ENCODE data around the gene ABCG1.
"Not testable (repeated sequence)": the region's sequence is repeated elsewhere in the genome, so short reads cannot be mapped to it uniquely, and the experiment has no call there.

Gene ABCG1

GRCh38 chr21:42276526-42277154 is 57.7 kb downstream of the ABCG1 start:
- DNase-seq = no peak

GRCh38 chr21:42277593-42277992 is 58.7 kb downstream of the ABCG1 start:
- no peak for DNase-seq

DNA sequence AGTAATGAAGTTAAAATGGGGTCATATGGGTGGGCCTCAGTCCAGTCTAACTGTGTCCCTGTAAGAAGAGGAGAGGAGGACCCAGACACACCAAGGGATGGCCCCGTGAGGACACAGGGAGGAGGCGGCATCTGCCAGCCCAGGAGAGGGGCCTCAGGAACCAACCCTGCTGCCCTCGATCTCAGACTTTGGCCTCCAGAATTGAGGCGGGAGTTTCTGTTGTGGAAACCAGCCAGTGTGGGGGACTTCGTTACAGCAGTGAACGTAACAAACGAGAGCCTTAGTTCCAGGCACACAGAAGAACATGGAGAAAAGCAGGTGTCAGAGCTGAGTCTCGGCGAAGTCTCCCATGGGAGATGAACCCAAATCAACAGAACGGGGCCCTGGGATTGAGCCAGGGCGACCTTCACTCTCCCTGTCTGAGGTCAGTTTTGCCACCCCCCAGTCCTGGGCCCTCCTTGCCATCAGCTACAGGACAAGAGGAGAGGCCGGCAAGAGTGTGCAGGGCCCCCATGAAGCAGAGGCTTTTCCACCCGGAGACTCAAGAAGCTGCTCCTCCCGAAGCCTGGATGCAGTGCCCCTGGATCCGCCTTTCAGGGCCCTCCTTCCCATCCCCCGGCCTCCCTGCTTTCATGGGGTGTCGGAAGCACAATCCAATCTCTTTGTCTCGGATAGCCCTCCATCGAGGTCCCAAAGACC is 59.7 kb downstream of the ABCG1 start:
- DNase-seq = no peak

DNA sequence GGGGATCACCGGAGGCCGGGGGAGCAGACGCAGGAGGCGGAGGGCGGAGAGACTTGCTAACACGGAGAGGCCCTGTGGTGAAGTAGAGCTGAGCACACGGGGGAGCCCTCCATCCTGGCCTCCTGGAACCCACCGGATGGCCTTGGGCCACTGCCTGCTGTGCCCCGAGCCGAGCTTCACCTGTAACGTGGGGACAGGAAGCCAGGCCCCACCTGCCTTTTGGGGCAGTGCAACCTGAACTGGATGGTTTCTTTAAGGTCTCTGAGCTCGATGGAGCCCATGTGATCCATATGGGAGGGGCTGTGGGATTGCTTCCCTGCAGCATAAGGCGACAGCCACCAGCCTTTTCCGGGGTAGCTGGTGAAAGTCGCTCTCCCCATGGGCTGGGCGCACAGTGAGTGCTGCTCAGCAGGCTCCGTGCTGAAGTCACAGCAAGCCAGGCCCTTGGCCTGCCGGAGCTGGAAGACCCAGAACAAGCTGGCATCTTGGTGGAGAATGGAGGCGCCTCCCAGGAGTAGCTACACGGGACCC is 60.5 kb downstream of the ABCG1 start:
- no peak for DNase-seq

GRCh38 chr21:42279888-42280287 is 60.9 kb downstream of the ABCG1 start:
- DNase-seq = no peak

- no peak for DNase-seq
Measured at GRCh38 chr21:42280356-42281180, 61.6 kb downstream of the ABCG1 start.

- DNase-seq = no peak
Measured at GRCh38 chr21:42281181-42281680, 62.3 kb downstream of the ABCG1 start.

GRCh38 chr21:42282021-42282420 is 63.1 kb downstream of the ABCG1 start:
- no peak for DNase-seq

GRCh38 chr21:42282715-42283114 is 63.8 kb downstream of the ABCG1 start:
- no peak for DNase-seq

DNA sequence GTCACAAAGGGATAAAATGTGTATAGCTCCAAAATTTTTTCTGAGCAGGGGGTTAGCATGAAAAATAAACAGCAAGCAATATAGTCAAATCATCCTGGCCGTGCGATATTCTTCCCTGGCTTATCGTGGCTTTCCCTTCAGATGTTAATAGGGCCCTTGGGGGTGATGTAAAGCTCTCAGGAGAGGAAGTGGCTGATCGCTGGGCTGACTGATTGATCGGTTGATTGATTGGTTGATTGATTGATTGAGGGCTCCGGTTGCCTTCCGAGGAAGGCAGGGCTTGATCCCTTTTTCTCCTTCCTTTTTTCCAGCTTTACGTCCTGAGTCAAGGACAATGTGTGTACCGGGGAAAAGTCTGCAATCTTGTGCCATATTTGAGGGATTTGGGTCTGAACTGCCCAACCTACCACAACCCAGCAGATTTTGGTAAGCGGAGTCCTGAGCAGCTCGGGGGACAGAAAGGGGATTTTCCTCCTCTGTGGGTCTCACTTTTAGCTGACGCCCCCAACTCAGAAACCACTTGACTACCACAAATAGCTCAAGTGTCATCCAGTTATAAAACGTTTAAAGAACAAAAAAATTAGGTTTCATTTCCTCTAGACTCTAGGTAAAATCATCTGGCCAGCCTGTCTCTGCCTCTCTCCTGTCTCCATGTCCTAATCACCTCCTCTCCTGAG is 66.8 kb downstream of the ABCG1 start:
- DNase-seq = no peak

DNA sequence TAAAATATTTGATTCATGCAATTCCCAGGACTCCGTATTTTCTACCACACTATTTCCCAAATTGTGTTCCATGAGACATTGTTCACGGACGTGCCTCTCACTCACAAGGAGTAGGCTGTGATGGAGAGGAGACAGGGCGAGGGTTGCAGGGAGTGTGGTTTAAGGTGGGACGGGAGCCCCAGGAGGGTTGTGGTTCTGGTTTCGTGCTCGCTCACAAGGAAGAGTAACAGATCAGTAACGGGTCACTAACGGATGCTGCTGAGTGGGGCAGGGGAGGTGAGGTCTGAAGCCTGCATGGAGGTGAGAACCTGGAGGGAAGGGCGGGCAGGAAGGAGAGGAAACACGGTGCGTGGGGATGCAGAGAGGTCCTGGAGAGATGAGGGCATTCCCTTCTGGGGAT is 67.5 kb downstream of the ABCG1 start:
- DNase-seq = no peak

DNA sequence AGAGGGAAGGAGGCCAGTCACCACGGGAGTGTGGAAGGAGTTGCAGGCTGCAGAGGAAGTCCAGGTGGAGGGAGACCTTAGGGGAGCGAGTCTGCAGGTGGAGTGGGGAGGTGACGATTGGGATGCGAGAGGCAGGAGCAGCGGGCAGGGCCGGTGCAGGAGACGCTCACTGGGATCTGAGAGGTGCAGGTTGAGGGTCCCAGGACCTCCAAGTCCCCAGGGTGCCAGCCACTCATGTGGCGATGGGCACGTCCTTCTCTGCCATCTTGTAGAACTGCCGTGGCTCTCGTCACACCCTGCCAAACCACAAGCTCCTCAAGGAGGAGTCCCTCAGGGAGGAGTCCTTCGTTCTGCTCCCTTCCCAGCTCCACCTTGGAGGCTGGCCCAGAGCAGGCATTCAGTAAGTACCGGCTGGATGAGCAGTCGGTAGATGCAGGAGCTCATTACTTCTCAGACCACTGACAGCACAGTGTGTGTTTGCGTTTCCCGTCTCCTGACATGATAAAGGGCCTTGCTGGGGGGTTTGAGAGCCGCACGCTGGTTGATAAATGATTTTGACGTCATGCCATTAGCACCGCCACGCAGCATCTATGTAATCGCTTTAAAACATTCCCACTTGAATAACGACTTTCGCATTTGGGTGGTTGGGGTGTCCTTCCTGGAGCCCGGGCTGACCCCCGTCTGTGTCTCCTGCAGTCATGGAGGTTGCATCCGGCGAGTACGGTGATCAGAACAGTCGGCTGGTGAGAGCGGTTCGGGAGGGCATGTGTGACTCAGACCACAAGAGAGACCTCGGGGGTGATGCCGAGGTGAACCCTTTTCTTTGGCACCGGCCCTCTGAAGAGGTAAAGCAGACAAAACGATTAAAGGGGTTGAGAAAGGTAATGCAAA is 68.5 kb downstream of the ABCG1 start:
- DNase-seq = no peak

DNA sequence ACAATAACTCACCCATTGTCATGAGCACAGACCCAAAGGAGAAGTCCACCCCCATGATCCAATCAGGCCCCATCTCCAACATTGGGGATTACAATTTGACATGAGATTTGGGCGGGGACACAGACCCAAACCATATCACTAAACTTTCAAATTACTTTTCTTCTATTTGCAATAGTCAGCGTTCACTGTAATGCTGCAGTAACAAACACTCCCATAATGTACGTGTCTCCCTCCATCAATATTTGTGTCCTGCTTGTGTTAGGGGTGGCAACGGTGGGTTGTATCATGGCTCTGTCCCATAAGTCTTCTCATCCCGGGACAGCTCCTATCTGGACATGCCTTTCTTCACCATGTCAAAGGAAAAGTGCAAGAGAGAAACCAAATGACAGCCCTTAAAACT is 70.0 kb downstream of the ABCG1 start:
- DNase-seq = no peak

GRCh38 chr21:42289926-42290325 is 71.0 kb downstream of the ABCG1 start:
- no peak for DNase-seq

DNA sequence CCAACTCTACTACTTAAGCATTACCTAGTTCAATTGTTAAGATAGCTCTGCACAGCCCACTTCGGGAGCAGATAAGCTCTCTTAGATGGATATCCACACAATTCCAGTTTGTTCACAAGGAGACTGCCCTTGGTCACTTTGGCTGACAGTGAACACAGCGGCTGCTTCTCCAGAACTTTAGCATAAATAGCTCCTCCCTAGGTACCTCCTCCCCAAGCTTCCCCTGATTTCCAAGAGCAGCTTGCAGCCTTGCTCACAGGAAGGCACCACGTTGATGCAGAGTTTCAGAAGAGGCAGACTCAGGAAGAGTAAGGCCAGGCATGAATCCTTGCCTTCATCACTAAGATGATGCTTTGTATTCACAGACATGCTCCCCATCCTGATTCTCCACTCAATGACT is 71.6 kb downstream of the ABCG1 start:
- no peak for DNase-seq

- no peak for DNase-seq
Measured at GRCh38 chr21:42291003-42291750, 72.2 kb downstream of the ABCG1 start.

DNA sequence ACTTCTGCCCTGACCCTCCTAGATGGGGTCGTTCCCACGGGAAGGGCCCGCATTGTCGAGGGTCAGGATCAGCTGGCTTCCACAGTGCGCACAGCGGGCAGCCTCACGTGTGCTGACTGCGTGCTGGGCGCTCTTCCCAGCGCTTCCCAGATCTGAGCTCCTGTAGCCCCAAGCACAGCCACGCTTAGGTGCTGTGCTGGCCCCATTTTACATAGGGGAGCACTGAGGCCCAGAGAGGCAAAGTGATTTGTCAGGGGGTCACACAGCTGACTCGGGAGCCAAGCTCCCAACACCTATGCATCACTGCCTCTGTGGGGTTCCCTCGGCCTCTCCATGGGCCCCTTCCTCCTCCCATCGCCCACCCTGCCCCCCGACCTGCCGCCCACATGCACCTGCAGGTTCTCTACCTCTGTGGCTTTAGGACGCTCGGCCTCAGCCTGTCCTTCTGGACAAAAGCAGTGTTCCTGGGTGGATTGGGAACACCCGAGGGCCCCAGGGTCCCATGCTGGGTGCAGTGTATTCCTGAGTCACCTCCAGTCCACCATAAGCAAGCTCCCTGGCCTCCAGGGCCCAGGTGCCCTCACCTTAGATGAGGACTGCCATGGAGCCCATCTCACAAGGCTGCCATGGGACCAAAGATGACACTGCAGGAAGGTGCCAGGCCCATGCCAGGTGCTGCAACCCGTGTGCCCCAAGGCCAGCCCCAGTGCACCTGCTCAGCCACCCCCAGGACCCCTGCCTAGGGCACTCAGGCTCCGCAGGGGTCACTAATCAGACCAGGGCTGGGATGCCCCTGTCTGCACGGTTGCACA is 73.0 kb downstream of the ABCG1 start:
- no peak for DNase-seq

DNA sequence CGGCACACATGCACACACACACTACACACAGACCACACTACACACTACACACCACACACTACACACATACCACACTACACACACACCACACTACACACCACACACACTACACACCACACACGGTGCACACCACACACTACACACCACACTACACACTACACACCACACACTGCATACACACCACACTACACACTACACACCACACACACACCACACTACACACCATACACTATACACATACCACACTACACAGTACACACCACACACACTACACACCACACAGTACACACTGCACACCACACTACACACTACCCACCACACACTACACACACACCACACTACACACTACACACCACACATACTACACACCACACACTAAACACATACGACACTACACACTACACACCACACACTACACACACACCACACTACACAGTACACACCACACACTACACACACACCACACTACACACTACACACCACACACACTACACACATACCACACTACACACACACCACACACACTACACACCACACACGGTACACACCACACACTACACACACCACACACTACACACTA is 73.7 kb downstream of the ABCG1 start:
- DNase-seq = not testable (repeated sequence)

- no peak for DNase-seq
Measured at GRCh38 chr21:42293649-42294272, 74.8 kb downstream of the ABCG1 start.
